IMR-90 (cell line): ENCODE data around the gene MAP2K2.

ENCODE experiments used
- POLR2A ChIP-seq: IDR thresholded peaks from 2 replicates; pipeline ENCODE4 v1.6.1; 2012; ENCODE audit warnings: mild to moderate bottlenecking, low read depth, low read length
- RAD21 ChIP-seq: IDR thresholded peaks from 2 replicates; pipeline ENCODE4 v1.6.1; 2012; ENCODE audit warnings: low read length, improper control_type of control experiment
- TF ChIP-seq, protein P1 (sequence below): conservative IDR thresholded peaks from 2 replicates; pipeline ENCODE4 v1.5.1; 2012; ENCODE audit warnings: mild to moderate bottlenecking, low read depth, low read length, improper control_type of control experiment
- TF ChIP-seq, protein P2 (sequence below): fragments of 150-350 bp; IDR thresholded peaks from 2 replicates; pipeline ENCODE4 v1.6.1; 2017; ENCODE audit warnings: mild to moderate bottlenecking, antibody characterized with exemption, low read length, low read depth

DNA sequence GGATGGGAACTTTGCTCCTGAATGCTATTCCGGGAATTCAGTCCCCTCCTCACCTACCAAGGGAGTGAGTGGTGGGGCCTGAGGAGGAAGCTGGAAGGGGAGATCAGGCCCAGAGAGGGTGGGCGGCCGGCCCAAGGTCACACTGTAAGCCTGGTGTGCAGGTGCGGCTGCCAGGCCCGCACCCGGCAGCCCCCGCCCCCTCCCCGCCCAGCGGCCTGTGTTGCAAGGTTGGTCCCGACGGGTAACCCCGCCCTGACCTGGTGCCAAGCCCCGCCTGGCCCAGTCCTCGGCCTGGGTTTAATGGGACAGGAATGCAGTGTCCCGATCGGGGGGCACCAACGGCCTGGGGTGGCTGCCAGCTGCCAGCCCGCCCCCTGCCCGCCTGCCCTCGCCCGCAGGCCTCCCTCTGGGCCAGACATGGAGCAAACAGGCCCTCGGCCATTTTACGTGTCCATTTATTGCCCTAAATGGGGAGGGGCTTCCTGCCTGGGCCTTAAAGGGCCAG lies 62.7 kb downstream of the MAP2K2 start:
- TF ChIP-seq, protein P1, sequence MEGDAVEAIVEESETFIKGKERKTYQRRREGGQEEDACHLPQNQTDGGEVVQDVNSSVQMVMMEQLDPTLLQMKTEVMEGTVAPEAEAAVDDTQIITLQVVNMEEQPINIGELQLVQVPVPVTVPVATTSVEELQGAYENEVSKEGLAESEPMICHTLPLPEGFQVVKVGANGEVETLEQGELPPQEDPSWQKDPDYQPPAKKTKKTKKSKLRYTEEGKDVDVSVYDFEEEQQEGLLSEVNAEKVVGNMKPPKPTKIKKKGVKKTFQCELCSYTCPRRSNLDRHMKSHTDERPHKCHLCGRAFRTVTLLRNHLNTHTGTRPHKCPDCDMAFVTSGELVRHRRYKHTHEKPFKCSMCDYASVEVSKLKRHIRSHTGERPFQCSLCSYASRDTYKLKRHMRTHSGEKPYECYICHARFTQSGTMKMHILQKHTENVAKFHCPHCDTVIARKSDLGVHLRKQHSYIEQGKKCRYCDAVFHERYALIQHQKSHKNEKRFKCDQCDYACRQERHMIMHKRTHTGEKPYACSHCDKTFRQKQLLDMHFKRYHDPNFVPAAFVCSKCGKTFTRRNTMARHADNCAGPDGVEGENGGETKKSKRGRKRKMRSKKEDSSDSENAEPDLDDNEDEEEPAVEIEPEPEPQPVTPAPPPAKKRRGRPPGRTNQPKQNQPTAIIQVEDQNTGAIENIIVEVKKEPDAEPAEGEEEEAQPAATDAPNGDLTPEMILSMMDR, result no peak
- TF ChIP-seq POLR2A (no peak), RAD21 (no peak)
- TF ChIP-seq, protein P2, sequence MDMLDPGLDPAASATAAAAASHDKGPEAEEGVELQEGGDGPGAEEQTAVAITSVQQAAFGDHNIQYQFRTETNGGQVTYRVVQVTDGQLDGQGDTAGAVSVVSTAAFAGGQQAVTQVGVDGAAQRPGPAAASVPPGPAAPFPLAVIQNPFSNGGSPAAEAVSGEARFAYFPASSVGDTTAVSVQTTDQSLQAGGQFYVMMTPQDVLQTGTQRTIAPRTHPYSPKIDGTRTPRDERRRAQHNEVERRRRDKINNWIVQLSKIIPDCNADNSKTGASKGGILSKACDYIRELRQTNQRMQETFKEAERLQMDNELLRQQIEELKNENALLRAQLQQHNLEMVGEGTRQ, result no peak
